IMR-90 (cell line): ENCODE data around the gene AQP6. TPM values are rescaled to one million over a fixed set of nuclear protein-coding genes. Genes with fewer than 3 reads are reported as not detected.

Source experiments
- ATAC-seq: fragments of 200-7000 bp; cut with Tn5 transposase; 2 replicates; pipeline ENCODE4 v1.9.1; 2020; ENCODE audit warnings: low read depth, mild to moderate bottlenecking, moderate library complexity
- BruUV-seq: library from RNA; stranded (reverse); fragments of 400-500 nt; replicated peaks from 2 replicates; lab custom pipeline; 2021; lab: Mats Ljungman, UMichigan
- CTCF ChIA-PET: fragments of 300-600 bp; formaldehyde crosslinking; extraction: SDS; loops from one replicate; lab custom pipeline; 2021; ENCODE audit warnings: antibody characterized with exemption; lab: Yijun Ruan, JAX
- POLR2A ChIA-PET: fragments of 300-600 bp; sonication (Branson Sonifier 250); formaldehyde crosslinking; loops from one replicate; lab custom pipeline; 2022; ENCODE audit warnings: antibody characterized with exemption; ENCODE audit not compliant: unreplicated experiment; lab: Charles Lee
- DNase-seq: peaks from one replicate; pipeline ENCODE4 v3.0.0; 2013
- H2AFZ ChIP-seq: replicated peaks from 2 replicates; pipeline ENCODE3; 2013; ENCODE audit warnings: low read length, mild to moderate bottlenecking; ENCODE audit not compliant: poor library complexity
- H2AK5ac ChIP-seq: 2 replicates; pipeline ENCODE4 v1.6.1; 2013; ENCODE audit warnings: low read depth, low read length, inconsistent platforms
- H2AK9ac ChIP-seq: replicated peaks from 2 replicates; pipeline ENCODE3; 2013; ENCODE audit warnings: mild to moderate bottlenecking, low read depth, low read length, moderate library complexity; ENCODE audit not compliant: poor library complexity
- H2BK120ac ChIP-seq: 2 replicates; pipeline ENCODE4 v1.6.1; 2013; ENCODE audit warnings: low read depth, low read length, inconsistent platforms
- H2BK15ac ChIP-seq: 3 replicates; pipeline ENCODE4 v1.6.1; 2013; ENCODE audit warnings: low read depth, low read length, inconsistent platforms
- H2BK20ac ChIP-seq: 2 replicates; pipeline ENCODE4 v1.6.1; 2013; ENCODE audit warnings: low read depth, mild to moderate bottlenecking, inconsistent platforms, low read length, moderate library complexity
- H2BK5ac ChIP-seq: 2 replicates; pipeline ENCODE4 v1.6.1; 2013; ENCODE audit warnings: mild to moderate bottlenecking, low read depth, low read length, inconsistent platforms; ENCODE audit not compliant: poor library complexity, severe bottlenecking
- H3K14ac ChIP-seq: replicated peaks from 2 replicates; pipeline ENCODE4 v1.6.1; 2013; ENCODE audit warnings: low read depth, low read length, inconsistent platforms
- H3K18ac ChIP-seq: 2 replicates; pipeline ENCODE4 v1.6.1; 2013; ENCODE audit warnings: low read depth, low read length, control low read depth
- H3K23ac ChIP-seq: 2 replicates; pipeline ENCODE4 v1.6.1; 2013; ENCODE audit warnings: low read depth, low read length, inconsistent platforms
- H3K27ac ChIP-seq: 2 replicates; pipeline ENCODE4 v1.5.1; 2013; ENCODE audit warnings: mild to moderate bottlenecking, control low read depth, low read length; ENCODE audit not compliant: insufficient read depth
- H3K27me3 ChIP-seq: 2 replicates; pipeline ENCODE4 v1.6.1; 2013; ENCODE audit warnings: low read length; ENCODE audit not compliant: control insufficient read depth, insufficient read depth
- H3K36me3 ChIP-seq: 2 replicates; pipeline ENCODE4 v1.6.1; 2013; ENCODE audit warnings: low read length, mixed read lengths; ENCODE audit not compliant: control insufficient read depth, insufficient read depth
- H3K4ac ChIP-seq: 2 replicates; pipeline ENCODE4 v1.6.1; 2013; ENCODE audit warnings: low read depth, low read length, inconsistent platforms
- H3K4me1 ChIP-seq: 2 replicates; pipeline ENCODE4 v1.6.1; 2013; ENCODE audit warnings: low read length, mixed read lengths; ENCODE audit not compliant: control insufficient read depth, insufficient read depth
- H3K4me2 ChIP-seq: 2 replicates; pipeline ENCODE4 v1.6.1; 2013; ENCODE audit warnings: low read depth, mild to moderate bottlenecking, control low read depth, low read length, moderate library complexity
- H3K4me3 ChIP-seq: 2 replicates; pipeline ENCODE4 v1.5.1; 2013; ENCODE audit warnings: low read depth, mild to moderate bottlenecking, control low read depth, low read length, moderate library complexity; ENCODE audit not compliant: insufficient read depth
- H3K56ac ChIP-seq: 2 replicates; pipeline ENCODE4 v1.6.1; 2013; ENCODE audit warnings: low read length, inconsistent platforms; ENCODE audit not compliant: insufficient read depth; ENCODE audit errors: extremely low read depth
- H3K79me1 ChIP-seq, 2 experiments: 2 replicates each; pipeline ENCODE4 v1.6.1; 2013; ENCODE audit warnings: low read length in 2 of 2, inconsistent platforms in 1 of 2, low read depth in 1 of 2
- H3K9ac ChIP-seq: 2 replicates; pipeline ENCODE4 v1.6.1; 2013; ENCODE audit warnings: low read depth, low read length, control low read depth
- H3K9me1 ChIP-seq: 2 replicates; pipeline ENCODE4 v1.6.1; 2013; ENCODE audit warnings: low read length, inconsistent platforms; ENCODE audit not compliant: insufficient read depth
- H3K9me3 ChIP-seq: 2 replicates; pipeline ENCODE4 v1.6.1; 2013; ENCODE audit warnings: low read length; ENCODE audit not compliant: control insufficient read depth, insufficient read depth
- H4K20me1 ChIP-seq: 2 replicates; pipeline ENCODE4 v1.6.1; 2013; ENCODE audit warnings: low read length, inconsistent platforms; ENCODE audit not compliant: insufficient read depth
- H4K5ac ChIP-seq: 2 replicates; pipeline ENCODE4 v1.6.1; 2013; ENCODE audit warnings: mild to moderate bottlenecking, low read depth, low read length, control low read depth
- H4K8ac ChIP-seq, 2 experiments: 2 replicates each; pipeline ENCODE4 v1.6.1; 2013; ENCODE audit warnings: low read depth in 2 of 2, low read length in 2 of 2, control low read depth in 1 of 2, inconsistent platforms in 1 of 2
- H4K91ac ChIP-seq: 2 replicates; pipeline ENCODE4 v1.6.1; 2013; ENCODE audit warnings: low read depth, low read length, inconsistent platforms; ENCODE audit not compliant: insufficient read depth
- BHLHE40 ChIP-seq: fragments of 150-350 bp; IDR thresholded peaks from 2 replicates; pipeline ENCODE4 v1.6.1; 2016; ENCODE audit warnings: mild to moderate bottlenecking, low read depth, low read length
- FOS ChIP-seq: fragments of 150-350 bp; IDR thresholded peaks from 2 replicates; pipeline ENCODE4 v1.6.1; 2016; ENCODE audit warnings: low read depth, low read length
- POLR2A ChIP-seq: IDR thresholded peaks from 2 replicates; pipeline ENCODE4 v1.6.1; 2012; ENCODE audit warnings: mild to moderate bottlenecking, low read depth, low read length
- WGBS, 2 experiments: methylation state at CpG; one replicate each; pipeline versions ENCODE4 v1.1.5 to v1.1.7; 2013; ENCODE audit warnings: missing lambda C conversion rate in 2 of 2; ENCODE audit not compliant: insufficient read length in 1 of 2; ENCODE audit errors: extremely low coverage in 2 of 2; 5-methylcytosine and 5-hydroxymethylcytosine counted together
- dilution Hi-C: fragments of 300-500 bp; cut with HindIII; formaldehyde crosslinking; loops from one replicate; pipeline ENCODE4 v1.14.3; 2018; ENCODE audit warnings: low sequenced_read_pairs; ENCODE audit not compliant: unreplicated experiment
- in situ Hi-C: fragments of 300-500 bp; cut with MboI; formaldehyde crosslinking; loops from 3 replicates; pipeline ENCODE4 v1.14.3; 2019; ENCODE audit warnings: low sequenced_read_pairs, inconsistent platforms, mixed read lengths
- intact Hi-C: fragments of 100-400 bp; cut with micrococcal nuclease; formaldehyde crosslinking; loops from 2 replicates; pipeline ENCODE4 v1.10.0; 2022
- polyA plus RNA-seq, 3 experiments: library from polyadenylated mRNA; depleted of rRNA; stranded (reverse); fragments of >200 nt; gene quantifications; 2 replicates each; pipeline ENCODE4 v1.2.3, GENCODE V29; 2012; ENCODE audit warnings: low replicate concordance in 1 of 3
- total RNA-seq: library from RNA; depleted of rRNA; stranded (reverse); fragments of >200 nt; gene quantifications from 2 replicates; pipeline ENCODE4 v1.2.3, GENCODE V29; 2012

The AQP6 gene
- total and polyA plus RNA-seq, 2 of the 4 experiments (the other 2 are of a cell fraction): not detected

DNA sequence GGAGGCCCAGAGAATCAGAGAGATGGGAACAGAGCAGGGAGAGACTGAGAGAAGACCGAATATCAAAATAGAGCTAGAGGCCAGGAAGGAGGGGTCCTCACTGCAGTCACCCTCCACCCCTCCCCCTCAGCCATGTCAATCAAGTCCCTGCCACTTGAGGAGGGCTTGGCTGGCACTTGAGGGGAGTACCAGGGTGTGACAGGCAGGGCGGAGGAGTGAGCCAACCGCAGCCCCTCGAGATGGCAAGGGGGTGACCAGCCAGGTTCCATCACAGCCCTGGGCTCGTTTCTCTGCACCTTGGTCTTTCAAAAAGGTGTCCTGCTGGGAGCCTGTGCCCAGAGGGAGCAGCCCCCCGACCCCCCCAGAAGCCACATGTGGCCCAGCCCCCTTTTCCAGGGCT lies 6.9 kb upstream of the AQP6 start:
- intact Hi-C loops (loop anchor here (10.0 kb wide), 1 partner anchor 209 kb away; no protein-coding TSS in a partner anchor), dilution Hi-C loops (no loop called here), in situ Hi-C loops (loop anchor here (10.0 kb wide), 1 partner anchor 191 kb away; no protein-coding TSS in a partner anchor)
- no peak for DNase-seq
- H3K14ac ChIP-seq: no peak overlapping the region
- H4K8ac ChIP-seq: no peak overlapping the region
- no peaks in the 10 kb centered on the region for H3K79me1 ChIP-seq
- H2BK5ac ChIP-seq: no peak overlapping the region
- H3K4me2 ChIP-seq: no peak overlapping the region
- no peak overlapping the region for H2AFZ ChIP-seq
- H3K9me3 ChIP-seq: no peaks in the 10 kb centered on the region
- H3K18ac ChIP-seq: no peak overlapping the region
- no peaks in the 10 kb centered on the region for H3K4me1 ChIP-seq
- ChIA-PET POLR2A (no interaction called here), CTCF (interaction anchor here (1.3 to 4.0 kb wide), 6 partner anchors 18 to 145 kb away, joined by 4 to 33 read pairs (median 9); partner anchors contain the start of gene COX14)
- H4K20me1 ChIP-seq: no peaks in the 10 kb centered on the region
- H2BK15ac ChIP-seq: no peak overlapping the region
- no peak overlapping the region for H3K23ac ChIP-seq
- no peaks in the 10 kb centered on the region for H3K36me3 ChIP-seq
- no peak overlapping the region for H2AK5ac ChIP-seq
- H3K56ac ChIP-seq: no peak overlapping the region
- H4K91ac ChIP-seq: no peak overlapping the region
- no CpG with 5 or more reads among the region's 6 CpGs for WGBS, 2 experiments
- ATAC-seq: no peak
- H3K27me3 ChIP-seq: peaks cover 86% of the 10 kb centered on the region
- H3K4ac ChIP-seq: no peak overlapping the region
- no TSS peak for BruUV-seq
- no peak overlapping the region for H3K4me3 ChIP-seq
- H4K5ac ChIP-seq: no peak overlapping the region
- H3K27ac ChIP-seq: no peak overlapping the region
- H3K9me1 ChIP-seq: no peaks in the 10 kb centered on the region
- no peak overlapping the region for H2AK9ac ChIP-seq
- TF ChIP-seq FOS (no peak), POLR2A (no peak), BHLHE40 (no peak)
- H3K9ac ChIP-seq: no peak overlapping the region
- H2BK20ac ChIP-seq: no peak overlapping the region
- H2BK120ac ChIP-seq: no peak overlapping the region
